ENCODE results near the gene TMEM145. TPM values are rescaled to one million over a fixed set of nuclear protein-coding genes. Genes with fewer than 3 reads are reported as not detected.
A peak's percentile ranks its signal among the peaks of the same experiment; 100 is the strongest.

The TMEM145 gene
- total and polyA plus RNA-seq, 10 of the 15 experiments (the other 5 are each of a cell fraction or from before 2014, with no cell fraction given): 0.04 to 0.97 (median 0.16) TPM; not detected in 4

DNA sequence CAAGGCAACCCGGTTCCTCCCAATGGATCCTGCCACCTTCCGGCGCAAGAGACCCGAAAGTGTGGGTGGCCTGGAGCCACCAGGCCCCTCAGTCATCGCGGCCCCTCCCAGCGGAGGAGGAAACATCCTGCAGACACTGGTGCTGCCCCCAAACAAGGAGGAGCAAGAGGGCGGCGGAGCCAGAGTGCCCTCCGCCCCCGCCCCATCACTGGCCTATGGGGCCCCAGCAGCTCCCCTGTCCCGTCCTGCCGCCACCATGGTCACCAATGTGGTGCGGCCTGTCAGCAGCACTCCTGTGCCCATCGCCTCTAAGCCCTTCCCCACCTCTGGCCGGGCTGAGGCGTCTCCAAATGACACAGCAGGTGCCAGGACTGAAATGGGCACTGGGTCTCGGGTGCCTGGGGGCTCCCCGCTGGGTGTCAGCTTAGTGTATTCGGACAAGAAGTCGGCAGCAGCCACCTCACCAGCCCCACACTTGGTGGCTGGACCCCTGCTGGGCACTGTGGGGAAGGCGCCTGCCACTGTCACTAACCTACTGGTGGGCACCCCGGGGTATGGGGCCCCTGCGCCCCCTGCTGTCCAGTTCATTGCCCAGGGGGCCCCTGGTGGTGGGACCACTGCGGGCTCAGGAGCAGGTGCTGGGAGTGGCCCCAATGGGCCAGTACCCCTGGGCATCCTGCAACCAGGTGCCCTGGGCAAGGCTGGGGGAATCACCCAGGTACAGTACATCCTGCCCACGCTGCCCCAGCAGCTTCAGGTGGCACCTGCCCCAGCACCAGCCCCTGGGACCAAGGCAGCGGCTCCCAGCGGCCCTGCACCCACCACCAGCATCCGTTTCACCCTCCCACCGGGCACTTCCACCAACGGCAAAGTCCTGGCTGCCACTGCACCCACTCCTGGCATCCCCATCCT lies 22.3 kb upstream of the TMEM145 start (continued):
- TF ChIP-seq RELB (IDR thresholded peaks at IDR 0.05; ENCODE audit: low read depth) (no peak), ZNF592 (IDR thresholded peaks at IDR 0.05) (no peak), IKZF1 (conservative IDR thresholded peaks at IDR 0.05) (no peak), SUPT20H (IDR thresholded peaks at IDR 0.05; ENCODE audit: borderline replicate concordance, control insufficient read depth, low read depth, low read length) (no peak), MYB (IDR thresholded peaks at IDR 0.05; ENCODE audit: borderline replicate concordance, low read depth, low read length) (no peak), POLR2A (IDR thresholded peaks at IDR 0.05; ENCODE audit: low read depth, low read length) (0 out of 2 replicates have a peak, but pooled peaks have one; percentile 42), RUNX3 (IDR thresholded peaks at IDR 0.05; ENCODE audit: low read length) (peak; percentile 9; the same call in 1 of the 2 replicates), RAD21 (IDR thresholded peaks at IDR 0.05; ENCODE audit: insufficient read depth, low read depth, low read length) (peak; percentile 35), IKZF2 (IDR thresholded peaks at IDR 0.05) (no peak), ZNF217 (IDR thresholded peaks at IDR 0.05) (no peak), MEF2B (IDR thresholded peaks at IDR 0.05; ENCODE audit: partially characterized antibody, poor library complexity, severe bottlenecking) (no peak), SMC3 (IDR thresholded peaks at IDR 0.05; ENCODE audit: borderline replicate concordance, low read length) (peak; percentile 39; the same call in 1 of the 2 replicates), KDM1A (IDR thresholded peaks at IDR 0.05; ENCODE audit: borderline replicate concordance) (no peak), SMAD1 (IDR thresholded peaks at IDR 0.05; ENCODE audit: low read depth, partially characterized antibody) (no peak)
- TF ChIP-seq, protein P1, sequence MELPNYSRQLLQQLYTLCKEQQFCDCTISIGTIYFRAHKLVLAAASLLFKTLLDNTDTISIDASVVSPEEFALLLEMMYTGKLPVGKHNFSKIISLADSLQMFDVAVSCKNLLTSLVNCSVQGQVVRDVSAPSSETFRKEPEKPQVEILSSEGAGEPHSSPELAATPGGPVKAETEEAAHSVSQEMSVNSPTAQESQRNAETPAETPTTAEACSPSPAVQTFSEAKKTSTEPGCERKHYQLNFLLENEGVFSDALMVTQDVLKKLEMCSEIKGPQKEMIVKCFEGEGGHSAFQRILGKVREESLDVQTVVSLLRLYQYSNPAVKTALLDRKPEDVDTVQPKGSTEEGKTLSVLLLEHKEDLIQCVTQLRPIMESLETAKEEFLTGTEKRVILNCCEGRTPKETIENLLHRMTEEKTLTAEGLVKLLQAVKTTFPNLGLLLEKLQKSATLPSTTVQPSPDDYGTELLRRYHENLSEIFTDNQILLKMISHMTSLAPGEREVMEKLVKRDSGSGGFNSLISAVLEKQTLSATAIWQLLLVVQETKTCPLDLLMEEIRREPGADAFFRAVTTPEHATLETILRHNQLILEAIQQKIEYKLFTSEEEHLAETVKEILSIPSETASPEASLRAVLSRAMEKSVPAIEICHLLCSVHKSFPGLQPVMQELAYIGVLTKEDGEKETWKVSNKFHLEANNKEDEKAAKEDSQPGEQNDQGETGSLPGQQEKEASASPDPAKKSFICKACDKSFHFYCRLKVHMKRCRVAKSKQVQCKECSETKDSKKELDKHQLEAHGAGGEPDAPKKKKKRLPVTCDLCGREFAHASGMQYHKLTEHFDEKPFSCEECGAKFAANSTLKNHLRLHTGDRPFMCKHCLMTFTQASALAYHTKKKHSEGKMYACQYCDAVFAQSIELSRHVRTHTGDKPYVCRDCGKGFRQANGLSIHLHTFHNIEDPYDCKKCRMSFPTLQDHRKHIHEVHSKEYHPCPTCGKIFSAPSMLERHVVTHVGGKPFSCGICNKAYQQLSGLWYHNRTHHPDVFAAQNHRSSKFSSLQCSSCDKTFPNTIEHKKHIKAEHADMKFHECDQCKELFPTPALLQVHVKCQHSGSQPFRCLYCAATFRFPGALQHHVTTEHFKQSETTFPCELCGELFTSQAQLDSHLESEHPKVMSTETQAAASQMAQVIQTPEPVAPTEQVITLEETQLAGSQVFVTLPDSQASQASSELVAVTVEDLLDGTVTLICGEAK (IDR thresholded peaks at IDR 0.05; ENCODE audit: borderline replicate concordance): no peak
- TF ChIP-seq, protein P2, sequence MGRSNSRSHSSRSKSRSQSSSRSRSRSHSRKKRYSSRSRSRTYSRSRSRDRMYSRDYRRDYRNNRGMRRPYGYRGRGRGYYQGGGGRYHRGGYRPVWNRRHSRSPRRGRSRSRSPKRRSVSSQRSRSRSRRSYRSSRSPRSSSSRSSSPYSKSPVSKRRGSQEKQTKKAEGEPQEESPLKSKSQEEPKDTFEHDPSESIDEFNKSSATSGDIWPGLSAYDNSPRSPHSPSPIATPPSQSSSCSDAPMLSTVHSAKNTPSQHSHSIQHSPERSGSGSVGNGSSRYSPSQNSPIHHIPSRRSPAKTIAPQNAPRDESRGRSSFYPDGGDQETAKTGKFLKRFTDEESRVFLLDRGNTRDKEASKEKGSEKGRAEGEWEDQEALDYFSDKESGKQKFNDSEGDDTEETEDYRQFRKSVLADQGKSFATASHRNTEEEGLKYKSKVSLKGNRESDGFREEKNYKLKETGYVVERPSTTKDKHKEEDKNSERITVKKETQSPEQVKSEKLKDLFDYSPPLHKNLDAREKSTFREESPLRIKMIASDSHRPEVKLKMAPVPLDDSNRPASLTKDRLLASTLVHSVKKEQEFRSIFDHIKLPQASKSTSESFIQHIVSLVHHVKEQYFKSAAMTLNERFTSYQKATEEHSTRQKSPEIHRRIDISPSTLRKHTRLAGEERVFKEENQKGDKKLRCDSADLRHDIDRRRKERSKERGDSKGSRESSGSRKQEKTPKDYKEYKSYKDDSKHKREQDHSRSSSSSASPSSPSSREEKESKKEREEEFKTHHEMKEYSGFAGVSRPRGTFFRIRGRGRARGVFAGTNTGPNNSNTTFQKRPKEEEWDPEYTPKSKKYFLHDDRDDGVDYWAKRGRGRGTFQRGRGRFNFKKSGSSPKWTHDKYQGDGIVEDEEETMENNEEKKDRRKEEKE (IDR thresholded peaks at IDR 0.05): no peak

All from GM12878 (cell line).